ENCODE measurements around the gene RBFOX2. TPM values are rescaled to one million over a fixed set of nuclear protein-coding genes. Genes with fewer than 3 reads are reported as not detected.

Gene RBFOX2
- total RNA-seq, 1 donor from 2014 or later: 58.1 TPM

DNA sequence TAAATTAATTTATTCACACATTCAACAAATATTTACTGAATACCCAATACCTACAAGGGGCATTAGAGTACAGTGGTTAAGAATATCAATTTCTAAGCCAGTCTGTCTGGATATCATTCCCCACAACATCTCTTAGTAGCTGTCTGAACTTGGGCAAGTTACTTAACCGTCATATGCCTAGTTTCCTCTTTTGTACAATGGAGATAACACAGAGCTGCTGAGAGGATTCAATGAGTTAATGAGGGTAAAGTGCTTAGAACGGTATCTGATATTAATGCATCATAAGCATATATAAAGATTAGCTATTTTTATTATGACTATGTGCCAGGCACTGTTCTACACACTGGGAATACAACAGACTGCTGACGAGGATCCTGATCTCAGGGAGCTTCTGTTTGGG lies 194.6 kb downstream of the RBFOX2 start:
- no peaks in the 10 kb centered on the region for H3K27me3 ChIP-seq
- H3K4me1 ChIP-seq: peaks cover 9 to 40% of the 10 kb centered on the region in 2 donors
- TF ChIP-seq, protein P1, sequence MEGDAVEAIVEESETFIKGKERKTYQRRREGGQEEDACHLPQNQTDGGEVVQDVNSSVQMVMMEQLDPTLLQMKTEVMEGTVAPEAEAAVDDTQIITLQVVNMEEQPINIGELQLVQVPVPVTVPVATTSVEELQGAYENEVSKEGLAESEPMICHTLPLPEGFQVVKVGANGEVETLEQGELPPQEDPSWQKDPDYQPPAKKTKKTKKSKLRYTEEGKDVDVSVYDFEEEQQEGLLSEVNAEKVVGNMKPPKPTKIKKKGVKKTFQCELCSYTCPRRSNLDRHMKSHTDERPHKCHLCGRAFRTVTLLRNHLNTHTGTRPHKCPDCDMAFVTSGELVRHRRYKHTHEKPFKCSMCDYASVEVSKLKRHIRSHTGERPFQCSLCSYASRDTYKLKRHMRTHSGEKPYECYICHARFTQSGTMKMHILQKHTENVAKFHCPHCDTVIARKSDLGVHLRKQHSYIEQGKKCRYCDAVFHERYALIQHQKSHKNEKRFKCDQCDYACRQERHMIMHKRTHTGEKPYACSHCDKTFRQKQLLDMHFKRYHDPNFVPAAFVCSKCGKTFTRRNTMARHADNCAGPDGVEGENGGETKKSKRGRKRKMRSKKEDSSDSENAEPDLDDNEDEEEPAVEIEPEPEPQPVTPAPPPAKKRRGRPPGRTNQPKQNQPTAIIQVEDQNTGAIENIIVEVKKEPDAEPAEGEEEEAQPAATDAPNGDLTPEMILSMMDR (IDR thresholded peaks at IDR 0.05): no peak
- H3K36me3 ChIP-seq: no peaks in the 10 kb centered on the region
- H3K27ac ChIP-seq: peak overlapping the region in 1 of 2 donors; percentile 80
- no peak overlapping the region for H3K4me3 ChIP-seq
- intact Hi-C loops (cut with DNase I): no loop called here
- no peaks in the 10 kb centered on the region for H3K9me3 ChIP-seq
- no peak for DNase-seq (ENCODE audit: low spot score in 2 of 2)

DNA sequence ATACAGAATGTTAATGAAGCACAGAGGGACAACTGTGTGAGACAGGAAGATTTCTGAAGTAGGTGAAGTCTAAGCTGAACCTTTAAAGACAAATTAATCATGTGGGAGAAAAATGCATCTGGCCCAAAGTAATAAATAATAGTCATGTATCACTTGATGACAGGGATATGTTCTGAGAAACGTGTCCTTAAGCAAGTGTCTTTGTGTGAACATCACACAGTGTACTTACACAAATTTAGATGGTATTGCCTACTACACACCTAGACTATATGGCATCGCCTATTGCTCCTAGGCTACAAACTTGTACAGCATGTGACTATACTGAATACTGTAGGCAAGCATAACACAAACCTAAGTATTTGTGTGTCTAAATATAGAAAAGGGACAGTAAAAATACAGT lies 198.3 kb downstream of the RBFOX2 start:
- Histone ChIP-seq H3K27me3 (no peaks in the 10 kb centered on the region), H3K9me3 (no peaks in the 10 kb centered on the region), H3K36me3 (no peaks in the 10 kb centered on the region), H3K4me3 (no peak overlapping the region), H3K4me1 (peaks cover 5 to 17% of the 10 kb centered on the region in 2 donors), H3K27ac (no peak overlapping the region)
- intact Hi-C loops (cut with DNase I): no loop called here
- no peak for DNase-seq (ENCODE audit: low spot score in 2 of 2)
- TF ChIP-seq, protein P1 (IDR thresholded peaks at IDR 0.05): no peak

DNA sequence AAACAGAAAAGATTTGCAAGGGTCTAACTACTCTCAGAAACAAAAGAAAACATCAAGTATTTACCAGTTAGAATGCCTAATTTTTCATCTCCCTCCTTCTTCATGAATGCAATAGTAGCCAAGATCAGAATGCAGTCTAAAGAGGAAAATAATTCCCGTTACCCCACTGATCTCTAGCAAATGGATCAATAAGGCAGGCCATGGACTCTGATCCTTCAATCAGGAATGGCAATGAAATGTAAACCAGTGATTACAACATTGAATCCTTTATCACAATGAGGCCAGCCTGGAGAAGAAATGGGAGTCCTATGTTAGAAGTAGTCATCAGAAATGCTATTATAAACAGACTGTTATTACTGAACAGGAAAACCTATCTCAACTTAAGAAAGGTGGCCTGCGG lies 204.4 kb downstream of the RBFOX2 start:
- intact Hi-C loops (cut with DNase I): no loop called here
- no peak for DNase-seq (ENCODE audit: low spot score in 2 of 2)
- TF ChIP-seq, protein P1 (IDR thresholded peaks at IDR 0.05): no peak
- Histone ChIP-seq H3K9me3 (no peaks in the 10 kb centered on the region), H3K27me3 (no peaks in the 10 kb centered on the region), H3K4me1 (peaks cover 0 to 3% of the 10 kb centered on the region in 2 donors), H3K4me3 (no peak overlapping the region), H3K27ac (no peak overlapping the region), H3K36me3 (no peaks in the 10 kb centered on the region)

DNA sequence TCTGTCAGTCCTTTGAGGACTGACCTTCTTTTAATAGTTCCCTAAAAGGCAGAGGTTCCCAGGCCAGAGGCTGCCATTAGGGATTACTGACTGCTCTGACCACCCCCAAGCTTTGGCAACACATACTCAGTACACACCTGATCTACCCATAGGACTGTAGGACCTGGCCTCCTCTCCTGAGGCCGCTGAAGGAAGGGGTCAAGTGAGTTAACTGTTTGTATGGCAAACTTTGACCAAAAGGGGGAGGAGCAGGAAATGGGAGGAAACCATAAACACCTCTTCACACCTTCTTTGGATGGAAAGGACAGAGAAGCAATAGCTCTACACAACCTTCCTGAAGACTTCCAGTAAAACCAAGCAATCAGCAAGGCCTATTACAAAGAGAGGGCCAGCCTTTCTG lies 207.0 kb downstream of the RBFOX2 start:
- DNase-seq (ENCODE audit: low spot score in 2 of 2): no peak
- Histone ChIP-seq H3K4me1 (peaks cover 0 to 3% of the 10 kb centered on the region in 2 donors), H3K4me3 (no peak overlapping the region), H3K36me3 (no peaks in the 10 kb centered on the region), H3K27ac (no peak overlapping the region), H3K9me3 (no peaks in the 10 kb centered on the region), H3K27me3 (no peaks in the 10 kb centered on the region)
- intact Hi-C loops (cut with DNase I): no loop called here
- TF ChIP-seq, protein P1 (IDR thresholded peaks at IDR 0.05): no peak

DNA sequence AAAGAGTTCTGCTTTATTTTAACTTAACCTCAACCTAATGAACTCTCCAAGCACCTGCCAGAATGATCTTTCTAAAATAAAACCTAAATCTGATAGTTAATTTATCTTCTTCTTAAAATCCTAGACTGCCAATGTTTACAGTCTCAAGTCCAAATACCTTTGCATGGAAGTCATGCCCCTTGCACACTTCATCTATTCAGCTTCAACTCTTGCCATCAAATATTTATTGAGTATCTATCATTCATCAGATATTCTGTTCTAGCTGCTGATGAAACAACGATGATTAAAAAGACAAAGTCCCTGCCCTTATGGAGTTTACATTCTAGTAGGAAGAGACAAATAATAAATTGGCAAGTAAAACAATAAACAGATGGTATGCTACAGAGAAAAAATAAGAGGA lies 209.2 kb downstream of the RBFOX2 start:
- no peak for DNase-seq (ENCODE audit: low spot score in 2 of 2)
- no peaks in the 10 kb centered on the region for H3K9me3 ChIP-seq
- H3K4me3 ChIP-seq: no peak overlapping the region
- TF ChIP-seq, protein P1 (IDR thresholded peaks at IDR 0.05): no peak
- H3K27me3 ChIP-seq: no peaks in the 10 kb centered on the region
- H3K36me3 ChIP-seq: no peaks in the 10 kb centered on the region
- H3K27ac ChIP-seq: no peak overlapping the region
- H3K4me1 ChIP-seq: peaks cover 0 to 3% of the 10 kb centered on the region in 2 donors
- intact Hi-C loops (cut with DNase I): no loop called here

DNA sequence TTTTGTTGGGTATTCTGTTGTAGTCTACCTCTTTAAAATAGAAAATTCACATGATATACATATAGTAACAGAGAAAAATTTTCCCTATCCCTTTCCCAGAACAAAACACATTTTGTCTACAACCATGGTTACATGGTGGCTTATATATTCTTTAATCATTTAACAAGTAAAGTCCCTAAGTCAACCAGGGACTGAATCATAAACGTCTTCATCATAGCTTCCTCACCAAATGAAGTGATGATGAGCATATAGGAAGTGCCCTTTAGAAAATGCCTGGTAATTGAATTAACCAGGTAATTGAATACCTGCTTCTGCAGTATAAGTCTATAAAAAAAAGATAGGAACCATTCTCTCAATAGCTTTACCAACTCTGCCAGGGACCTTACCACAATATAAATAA lies 209.7 kb downstream of the RBFOX2 start:
- intact Hi-C loops (cut with DNase I): no loop called here
- no peaks in the 10 kb centered on the region for H3K27me3 ChIP-seq
- no peak overlapping the region for H3K27ac ChIP-seq
- TF ChIP-seq, protein P1 (IDR thresholded peaks at IDR 0.05): no peak
- H3K36me3 ChIP-seq: no peaks in the 10 kb centered on the region
- no peak for DNase-seq (ENCODE audit: low spot score in 2 of 2)
- H3K9me3 ChIP-seq: no peaks in the 10 kb centered on the region
- H3K4me1 ChIP-seq: peaks cover 0 to 3% of the 10 kb centered on the region in 2 donors
- H3K4me3 ChIP-seq: no peak overlapping the region

All from ascending aorta (tissue), 2 donors.